HL-60/S4 (cell line): ENCODE data around the gene MACO1.
"Not testable (repeated sequence)": the region's sequence is repeated elsewhere in the genome, so short reads cannot be mapped to it uniquely, and the experiment has no call there.

Source experiments
- in situ Hi-C: fragments of 300-500 bp; cut with MboI; formaldehyde crosslinking; loops from 2 replicates; pipeline ENCODE4 v1.14.3; 2022; ENCODE audit warnings: low sequenced_read_pairs

Gene MACO1

DNA sequence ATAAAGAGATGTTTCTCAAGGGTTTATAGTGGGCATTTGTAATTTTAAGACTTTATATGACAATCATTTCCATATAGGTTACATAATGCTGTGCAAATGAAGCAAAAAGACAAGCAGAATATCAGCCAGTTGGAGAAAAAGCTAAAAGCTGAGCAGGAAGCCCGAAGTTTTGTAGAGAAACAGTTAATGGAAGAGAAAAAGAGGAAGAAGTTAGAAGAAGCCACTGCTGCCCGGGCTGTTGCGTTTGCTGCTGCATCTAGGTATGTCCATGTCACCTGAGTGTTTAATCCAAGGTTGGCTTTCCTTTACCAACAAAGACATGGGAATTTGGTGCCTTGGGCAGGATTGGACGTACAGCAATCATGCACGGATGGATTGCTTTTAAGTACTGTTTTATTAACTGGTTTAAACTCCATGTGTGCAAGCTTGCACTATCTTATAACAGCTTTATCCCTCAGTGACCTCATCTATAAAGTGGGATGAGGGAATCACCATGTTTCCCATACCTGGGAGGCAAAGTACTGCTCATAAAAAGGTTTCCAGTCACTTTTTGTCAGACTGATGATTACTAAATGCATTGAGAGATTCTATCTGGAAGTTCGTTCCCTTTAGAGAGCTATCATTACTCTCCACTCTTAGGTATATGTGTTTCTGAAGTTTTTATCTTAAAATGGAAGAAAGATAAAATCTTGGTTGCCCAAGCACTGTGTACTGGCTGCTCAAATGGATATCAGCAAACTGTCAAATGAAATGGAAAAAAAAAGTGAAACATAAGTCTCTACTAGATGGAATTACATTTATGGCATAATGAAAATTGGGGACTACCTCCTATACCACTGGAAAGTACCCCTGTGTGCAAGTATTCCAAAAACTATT is 55.1 kb downstream of the MACO1 start:
- in situ Hi-C loops: no loop called here

DNA sequence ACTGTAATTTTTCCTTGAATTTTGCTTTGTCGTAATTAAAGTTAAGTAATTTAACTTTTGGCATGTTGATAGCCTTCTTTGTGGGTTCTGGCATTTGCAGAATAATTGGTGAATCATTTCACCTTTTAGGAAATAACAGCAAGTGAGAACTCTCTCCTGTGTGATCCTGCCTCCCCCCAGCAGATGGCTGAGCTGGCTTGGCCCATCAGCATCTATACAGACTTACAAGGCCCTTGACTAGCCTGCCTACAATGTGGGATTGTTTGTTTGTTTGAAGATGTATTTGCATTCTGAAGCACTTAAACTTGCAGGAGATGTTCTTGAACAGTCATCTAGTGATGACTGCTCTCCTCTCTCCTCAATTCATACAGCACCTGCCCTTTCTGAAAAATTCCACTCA is 55.9 kb downstream of the MACO1 start:
- in situ Hi-C loops: no loop called here

DNA sequence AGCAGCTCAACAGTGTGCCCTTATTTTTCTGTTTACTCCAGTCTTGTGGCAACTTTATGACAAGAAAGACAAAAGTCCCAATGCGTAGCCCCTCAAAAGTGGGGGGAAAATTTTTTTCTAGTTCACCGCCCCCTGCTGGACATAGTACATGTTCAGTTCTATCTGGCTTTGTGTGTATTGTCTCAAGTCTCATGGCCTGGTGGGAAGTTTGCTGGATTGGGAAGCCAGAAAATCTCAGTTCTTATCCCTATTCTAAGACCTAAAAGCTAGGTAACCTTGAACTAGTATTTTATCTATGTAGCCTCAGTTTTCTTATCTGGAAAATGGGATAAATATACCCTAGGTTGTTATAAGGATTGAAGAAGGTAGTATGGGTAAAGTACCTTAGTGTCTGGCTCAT is 56.9 kb downstream of the MACO1 start:
- in situ Hi-C loops: no loop called here

DNA sequence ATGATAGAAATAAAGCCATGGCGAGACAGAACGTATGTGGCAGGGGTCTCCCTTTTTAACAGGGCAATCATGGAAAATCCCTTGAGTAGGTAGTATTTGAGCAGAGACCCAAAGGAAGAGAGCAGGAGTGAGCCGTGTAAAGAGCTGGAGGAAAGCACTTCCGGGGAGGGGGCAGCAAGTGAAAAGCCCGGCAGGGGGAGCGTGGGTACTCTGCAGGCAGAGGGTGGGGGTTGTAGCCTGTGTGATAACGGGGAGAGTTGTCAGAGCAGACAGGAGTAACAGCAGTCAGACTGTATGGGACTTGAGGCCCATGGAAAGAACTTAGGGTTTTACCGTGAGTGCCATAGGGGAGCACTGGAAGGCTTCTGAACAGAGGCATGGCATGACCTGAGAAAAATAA is 61.6 kb downstream of the MACO1 start:
- in situ Hi-C loops: no loop called here

DNA sequence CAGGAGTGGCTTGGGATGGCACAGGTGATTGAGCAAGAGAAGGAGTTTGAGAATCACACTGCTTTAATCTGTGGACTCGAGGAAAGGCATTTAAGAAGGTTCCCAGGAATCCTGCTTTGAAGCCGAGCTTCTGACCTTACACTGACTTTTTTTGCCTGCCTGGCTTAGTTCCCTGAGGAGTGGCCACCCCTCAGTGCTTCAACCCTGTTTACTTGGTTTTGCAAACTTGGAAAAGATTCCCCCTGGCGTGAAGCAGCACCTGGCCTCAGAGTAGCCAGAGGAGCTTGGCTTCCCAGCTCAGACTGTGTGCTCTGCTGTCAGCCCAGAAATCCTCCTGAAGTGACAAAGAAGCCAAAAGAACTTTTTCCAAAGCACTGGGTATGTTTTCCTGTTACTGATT is 64.3 kb downstream of the MACO1 start:
- in situ Hi-C loops: no loop called here

DNA sequence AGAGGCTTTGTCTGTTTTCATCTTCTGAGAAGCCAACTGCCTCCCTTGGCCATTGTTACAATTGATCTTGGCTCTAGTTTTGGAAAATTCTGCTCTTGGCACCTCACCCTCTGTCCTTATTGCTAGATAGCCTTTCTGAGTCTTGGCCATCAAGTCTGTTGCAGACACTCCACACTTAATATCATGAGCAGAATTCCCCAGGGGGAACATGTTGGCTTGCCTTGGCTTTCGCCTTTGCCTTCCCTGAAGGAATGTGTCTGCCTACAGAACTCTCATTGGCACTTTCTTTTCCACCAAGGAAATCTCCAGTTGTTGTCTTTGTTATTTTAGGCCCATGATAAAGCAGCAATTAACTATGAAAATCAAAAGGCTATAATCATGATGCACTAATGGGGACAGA is 70.0 kb downstream of the MACO1 start:
- in situ Hi-C loops: no loop called here

DNA sequence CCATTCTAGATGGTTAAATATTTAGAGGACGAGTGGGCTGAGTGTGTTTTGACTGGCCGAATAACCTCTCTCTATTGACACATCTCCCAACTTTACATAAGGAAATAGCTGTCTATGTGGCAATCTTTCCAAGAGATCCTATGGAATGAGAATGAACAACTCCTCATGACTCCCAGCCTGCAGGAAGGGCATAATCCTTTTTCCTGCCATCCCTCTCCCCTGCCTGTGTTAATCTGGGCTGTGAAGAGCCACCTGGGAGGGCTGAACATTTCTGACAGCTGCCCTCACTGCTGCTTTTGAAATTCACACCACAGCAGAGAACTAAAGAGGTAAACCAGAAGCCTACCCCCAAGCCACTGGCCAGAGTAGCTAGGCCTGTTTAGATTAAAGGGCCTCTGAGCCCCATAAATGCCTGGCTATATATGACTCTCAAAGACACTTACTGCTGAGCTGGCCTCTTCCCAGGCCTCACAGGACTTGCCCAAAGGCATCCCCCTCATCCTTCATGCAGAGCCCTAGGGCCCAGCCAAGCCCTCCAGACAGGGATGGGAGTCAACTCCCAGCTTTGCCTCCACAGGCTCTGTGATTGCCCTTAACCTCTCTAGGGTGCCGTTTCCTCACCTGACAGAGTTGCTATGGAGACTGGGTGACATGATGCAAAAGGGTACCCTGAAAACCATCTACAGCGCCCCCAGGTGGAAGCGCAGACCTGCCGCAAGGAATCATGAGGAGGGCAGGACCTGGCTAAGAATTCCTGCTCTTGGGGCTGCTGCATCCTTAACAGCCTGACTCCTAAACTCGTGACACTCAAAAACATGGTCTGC is 70.8 kb downstream of the MACO1 start:
- in situ Hi-C loops: no loop called here

DNA sequence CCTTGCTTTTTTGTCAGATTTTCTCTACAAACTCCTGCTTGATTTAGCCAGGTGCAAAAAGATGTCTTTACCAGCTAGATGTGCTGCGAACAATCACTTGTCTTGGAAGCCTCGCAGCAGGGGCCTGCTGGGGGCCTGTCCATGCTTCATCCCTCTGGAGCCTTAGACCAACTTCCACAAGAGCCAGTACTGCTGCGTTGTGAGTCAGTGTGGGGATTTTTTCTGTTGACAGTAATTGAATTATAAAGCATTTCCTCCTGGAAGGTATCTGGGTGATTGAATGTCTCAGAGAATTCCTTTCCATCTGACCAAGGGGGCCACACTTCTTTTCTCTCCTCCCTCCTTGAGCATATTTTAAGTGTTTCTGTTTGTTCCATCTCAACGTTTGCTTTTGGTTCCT is 72.3 kb downstream of the MACO1 start:
- in situ Hi-C loops: no loop called here

DNA sequence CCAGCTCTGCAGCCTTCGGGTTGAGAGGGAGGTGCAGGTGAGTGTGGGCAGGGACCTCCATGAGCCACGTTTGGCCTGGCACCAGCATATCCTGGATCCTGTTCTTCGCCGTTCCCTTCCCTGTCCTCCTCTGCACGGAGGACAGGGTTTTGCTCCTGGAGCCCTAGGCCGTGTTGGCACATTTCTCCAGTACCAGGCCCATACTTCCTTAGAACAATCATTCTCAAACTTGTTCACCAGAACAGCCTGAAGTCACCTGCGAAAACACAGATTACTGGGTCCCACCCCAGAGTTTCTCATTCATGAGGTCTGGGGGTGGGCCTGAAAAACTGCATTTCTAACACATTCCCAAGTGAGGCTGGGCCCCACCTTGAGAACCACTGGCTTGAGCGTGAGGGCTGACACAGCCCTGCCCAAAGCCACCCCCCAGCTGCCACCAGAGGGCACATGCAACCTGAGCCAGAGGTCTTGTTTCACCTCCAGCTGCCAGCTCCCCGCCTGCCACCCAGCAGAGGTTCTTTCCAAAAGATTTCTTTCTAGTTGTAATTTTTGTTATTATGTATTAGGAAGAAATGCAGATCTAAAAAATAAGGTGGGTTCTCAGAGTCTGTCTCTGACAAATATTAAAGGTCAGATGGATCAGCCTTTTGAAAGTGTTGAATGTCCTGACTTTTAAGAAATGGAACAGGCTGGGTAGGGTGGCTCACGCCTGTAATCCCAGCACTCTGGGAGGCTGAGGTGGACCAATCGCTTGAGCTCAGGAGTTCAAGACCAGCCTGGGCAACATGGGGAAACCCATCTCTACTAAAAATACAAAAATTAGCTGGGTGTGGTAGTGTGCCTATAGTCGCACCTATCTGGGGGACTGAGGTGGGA is 73.1 kb downstream of the MACO1 start:
- in situ Hi-C loops: no loop called here

DNA sequence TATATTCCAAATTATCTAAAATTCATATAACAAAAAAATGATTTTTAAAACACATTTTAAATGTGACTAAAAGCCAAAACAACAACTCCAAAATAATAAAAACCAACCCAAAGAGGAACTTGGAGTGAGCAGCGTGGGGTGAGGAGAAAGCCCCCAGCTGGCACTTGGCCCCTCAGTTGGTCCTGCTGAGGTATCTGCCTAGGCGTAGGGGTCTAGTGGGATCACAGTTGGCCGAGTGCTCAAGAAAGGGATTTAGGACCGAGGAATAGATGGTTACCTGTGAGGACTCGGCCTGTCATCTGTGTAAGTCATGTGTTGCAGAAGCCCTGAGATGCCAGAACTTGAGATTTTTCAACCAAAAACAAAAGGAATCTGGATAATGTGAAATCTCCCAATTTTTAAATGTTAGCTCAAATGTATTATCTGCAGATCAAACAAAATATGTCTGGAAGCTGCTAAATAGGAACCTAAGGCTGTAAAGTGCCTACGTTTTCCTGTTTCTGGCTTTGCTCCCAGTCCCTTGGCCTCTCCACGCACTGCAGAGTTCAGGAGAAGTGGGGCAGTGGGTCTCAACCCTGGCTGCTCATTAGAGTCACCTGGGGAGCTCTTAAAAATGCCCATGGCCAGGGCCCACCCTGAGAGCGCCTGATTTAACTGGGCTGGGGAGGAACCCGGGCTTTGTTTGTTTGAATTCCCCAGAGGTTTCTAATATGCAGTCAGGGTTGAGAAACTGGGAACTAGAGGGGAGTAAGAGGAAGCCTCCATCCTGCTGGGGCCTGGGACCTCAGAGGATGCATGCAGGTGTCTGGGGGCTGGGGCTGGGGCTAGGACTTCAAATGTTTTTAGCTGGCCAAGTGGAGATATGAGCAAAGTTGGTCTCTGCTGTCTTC is 74.3 kb downstream of the MACO1 start:
- in situ Hi-C loops: no loop called here

DNA sequence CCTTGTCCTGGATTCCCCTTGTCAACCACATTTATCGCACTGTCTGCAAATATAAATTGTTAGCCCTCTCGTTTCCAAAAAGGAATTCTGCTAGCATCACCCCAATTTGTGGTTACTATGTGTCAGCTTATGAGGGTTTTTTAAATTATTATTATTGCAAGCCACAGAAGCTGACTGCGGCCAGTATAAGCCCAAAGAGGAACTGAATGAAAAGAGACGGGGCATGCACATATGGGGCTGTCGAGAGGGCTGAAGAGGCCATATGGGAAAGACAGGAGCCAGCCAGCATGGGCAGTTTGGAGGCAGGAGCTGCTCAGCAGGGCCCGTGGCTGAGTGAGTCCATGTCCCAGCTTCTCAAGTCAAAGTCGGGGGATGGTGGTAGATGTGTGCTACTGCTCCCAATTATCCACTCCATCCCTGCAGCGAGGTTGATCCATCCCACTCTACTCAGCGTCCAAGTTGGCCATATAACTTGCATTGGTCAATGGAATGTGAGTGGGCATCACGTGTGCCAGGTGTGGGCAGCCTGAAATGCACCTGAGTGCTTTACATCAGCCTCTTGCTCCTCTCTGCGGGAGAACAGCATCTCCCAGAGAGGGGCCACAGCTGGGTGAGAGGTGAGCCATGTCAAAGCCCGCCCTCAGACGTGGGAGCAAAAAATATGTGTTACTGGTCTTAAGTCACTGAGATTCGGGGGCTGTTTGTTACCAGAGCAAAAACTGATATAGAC is 75.1 kb downstream of the MACO1 start:
- in situ Hi-C loops: no loop called here

DNA sequence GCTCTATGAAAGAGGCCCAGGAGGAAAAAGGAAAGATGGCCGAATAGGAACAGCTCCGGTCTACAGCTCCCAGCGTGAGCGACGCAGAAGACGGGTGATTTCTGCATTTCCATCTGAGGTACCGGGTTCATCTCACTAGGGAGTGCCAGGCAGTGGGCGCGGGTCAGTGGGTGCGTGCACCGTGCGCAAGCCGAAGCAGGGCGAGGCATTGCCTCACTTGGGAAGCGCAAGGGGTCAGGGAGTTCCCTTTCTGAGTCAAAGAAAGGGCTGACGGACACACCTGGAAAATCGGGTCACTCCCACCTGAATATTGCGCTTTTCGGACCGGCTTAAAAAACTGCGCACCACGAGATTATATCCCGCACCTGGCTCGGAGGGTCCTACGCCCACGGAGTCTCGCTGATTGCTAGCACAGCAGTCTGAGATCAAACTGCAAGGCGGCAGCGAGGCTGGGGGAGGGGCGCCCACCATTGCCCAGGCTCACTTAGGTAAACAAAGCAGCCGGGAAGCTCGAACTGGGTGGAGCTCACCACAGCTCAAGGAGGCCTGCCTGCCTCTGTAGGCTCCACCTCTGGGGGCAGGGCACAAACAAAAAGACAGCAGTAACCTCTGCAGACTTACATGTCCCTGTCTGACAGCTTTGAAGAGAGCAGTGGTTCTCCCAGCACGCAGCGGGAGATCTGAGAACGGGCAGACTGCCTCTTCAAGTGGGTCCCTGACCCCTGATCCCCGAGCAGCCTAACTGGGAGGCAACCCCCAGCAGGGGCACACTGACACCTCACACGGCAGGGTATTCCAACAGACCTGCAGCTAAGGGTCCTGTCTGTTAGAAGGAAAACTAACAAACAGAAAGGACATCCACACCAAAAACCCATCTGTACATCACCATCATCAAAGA is 76.1 kb downstream of the MACO1 start:
- in situ Hi-C loops: not testable (repeated sequence)

DNA sequence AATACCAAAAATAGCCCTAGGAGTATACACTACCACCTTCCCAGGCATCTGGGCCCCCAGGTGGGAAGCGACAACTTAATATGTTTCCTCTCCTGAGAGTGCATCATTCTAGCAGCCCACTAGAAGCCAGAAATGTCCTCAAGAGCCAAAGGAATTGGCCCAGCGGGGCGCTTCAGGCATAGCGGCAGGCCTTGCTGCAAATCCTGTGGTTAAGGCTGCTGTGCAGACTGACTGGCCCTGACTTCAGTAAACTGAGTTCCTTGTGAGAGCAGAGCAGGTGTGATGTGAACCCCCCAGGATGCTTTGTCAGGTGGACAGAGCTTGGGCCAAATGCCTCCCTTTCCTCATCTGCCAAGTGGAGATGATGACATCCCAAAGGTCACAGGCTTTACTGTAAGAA is 83.0 kb downstream of the MACO1 start:
- in situ Hi-C loops: no loop called here

DNA sequence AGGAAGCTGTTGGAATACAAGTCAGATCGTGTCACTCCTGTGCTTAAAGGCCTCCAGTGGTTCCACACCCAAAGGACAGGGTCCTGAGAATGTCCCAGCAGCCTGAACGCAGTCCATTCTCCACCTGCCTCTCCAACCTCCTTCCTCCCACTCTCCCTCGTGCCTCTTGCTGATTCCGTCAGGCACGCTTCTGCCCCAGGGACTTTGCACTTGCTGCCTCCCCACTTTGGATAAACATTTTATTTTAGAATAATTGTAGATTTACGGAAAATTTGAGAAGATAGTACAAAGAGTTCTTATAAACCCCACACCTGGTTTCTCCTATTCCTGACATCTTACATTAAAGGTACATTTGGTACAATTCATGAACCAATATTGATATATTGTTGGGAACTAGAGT is 84.3 kb downstream of the MACO1 start:
- in situ Hi-C loops: no loop called here

DNA sequence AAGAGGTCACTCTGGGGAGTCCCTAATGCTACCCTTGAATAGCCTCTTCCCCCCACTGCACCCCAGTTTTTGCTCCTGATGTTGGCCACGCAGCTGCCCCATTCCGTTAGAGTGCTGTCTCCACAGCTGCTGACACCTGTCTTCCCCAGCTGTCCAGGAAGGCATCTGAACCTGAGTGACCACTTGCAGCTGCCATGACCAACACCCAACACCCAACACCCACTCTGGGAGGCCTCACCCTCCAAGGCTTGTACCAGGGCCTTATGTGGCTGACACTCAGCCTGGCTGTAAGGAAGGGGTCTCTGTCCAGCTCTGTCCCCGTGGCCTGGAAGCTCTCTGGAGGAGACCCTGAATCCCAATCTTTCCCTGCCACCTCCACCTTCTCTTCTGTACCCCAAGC is 86.0 kb downstream of the MACO1 start:
- in situ Hi-C loops: no loop called here

DNA sequence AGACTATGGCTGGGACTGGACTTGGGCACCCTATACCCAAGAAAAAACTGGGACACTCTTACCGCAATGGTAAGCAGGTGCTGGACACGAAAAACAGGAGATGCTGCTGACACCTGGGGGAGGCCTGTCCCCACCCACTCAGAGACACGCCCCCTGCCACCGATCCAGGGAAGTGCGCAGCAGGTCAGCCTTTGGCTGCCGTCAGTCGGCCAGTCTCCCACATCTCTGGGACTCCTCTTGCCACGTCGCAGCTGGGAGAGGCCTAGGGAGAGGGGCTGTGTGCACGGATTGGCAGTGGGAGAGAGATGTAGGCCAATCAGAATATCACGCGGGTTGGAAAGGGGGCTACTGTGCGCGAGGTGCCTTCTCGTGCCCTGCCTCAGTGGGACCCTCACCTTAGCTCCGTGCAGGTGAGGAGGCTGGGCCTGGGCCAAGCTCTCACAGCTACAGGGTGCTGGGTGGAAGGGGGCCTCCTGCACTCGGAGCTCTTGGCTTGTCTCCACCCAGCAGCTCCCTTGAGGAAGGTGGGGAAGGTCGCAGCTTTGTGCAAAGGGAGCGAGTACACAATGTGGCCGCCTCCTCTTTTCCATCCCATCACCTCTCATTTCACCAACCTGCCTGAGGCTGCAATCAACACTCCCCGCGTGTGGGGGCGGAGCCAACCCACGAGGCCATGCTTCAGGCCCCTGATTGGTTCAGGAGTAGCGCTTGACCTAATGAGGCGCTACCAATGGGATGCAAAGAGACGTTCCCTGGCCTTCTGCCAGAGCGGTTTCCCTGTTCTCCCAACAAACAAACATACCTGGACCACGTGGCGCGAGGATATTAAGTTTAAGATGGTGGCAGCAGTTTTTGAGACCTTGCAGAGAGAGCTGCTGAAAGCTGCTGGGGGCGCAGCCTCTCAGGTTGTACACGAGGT is 87.0 kb downstream of the MACO1 start:
- in situ Hi-C loops: no loop called here

DNA sequence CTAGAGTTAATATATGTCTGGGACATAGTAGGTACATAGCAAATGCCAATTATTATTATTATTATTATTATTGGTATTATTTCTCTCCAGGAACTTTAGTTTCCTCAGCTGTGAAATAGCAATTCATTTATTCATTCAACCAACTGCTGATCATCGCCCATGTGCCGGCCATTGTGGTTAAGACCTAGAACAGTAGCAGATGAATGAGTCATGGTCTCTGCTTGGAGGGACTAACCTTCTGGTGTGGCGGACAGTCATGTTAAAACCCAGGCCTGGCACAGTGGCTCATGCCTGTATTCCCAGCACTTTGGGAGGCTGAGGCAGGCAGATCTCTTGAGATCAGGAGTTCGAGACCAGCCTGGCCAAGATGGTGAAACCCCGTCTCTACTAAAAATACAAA is 88.9 kb downstream of the MACO1 start:
- in situ Hi-C loops: loop anchor here (10.0 kb wide), 2 partner anchors 115 to 285 kb away; partner anchors contain the start of gene SELENON
